AG09319 (cell line): ENCODE data around the gene FITM1.

Source experiments
- DNase-seq: peaks from one replicate; pipeline ENCODE4 v3.0.0-alpha.2; 2010; ENCODE audit warnings: low read depth; ENCODE audit errors: extremely low read depth
- TF ChIP-seq, protein P1 (sequence below): IDR thresholded peaks from 2 replicates; pipeline ENCODE4 v1.5.1; 2011; ENCODE audit warnings: low read depth, mild to moderate bottlenecking, inconsistent platforms, low read length, moderate library complexity

Gene FITM1

DNA sequence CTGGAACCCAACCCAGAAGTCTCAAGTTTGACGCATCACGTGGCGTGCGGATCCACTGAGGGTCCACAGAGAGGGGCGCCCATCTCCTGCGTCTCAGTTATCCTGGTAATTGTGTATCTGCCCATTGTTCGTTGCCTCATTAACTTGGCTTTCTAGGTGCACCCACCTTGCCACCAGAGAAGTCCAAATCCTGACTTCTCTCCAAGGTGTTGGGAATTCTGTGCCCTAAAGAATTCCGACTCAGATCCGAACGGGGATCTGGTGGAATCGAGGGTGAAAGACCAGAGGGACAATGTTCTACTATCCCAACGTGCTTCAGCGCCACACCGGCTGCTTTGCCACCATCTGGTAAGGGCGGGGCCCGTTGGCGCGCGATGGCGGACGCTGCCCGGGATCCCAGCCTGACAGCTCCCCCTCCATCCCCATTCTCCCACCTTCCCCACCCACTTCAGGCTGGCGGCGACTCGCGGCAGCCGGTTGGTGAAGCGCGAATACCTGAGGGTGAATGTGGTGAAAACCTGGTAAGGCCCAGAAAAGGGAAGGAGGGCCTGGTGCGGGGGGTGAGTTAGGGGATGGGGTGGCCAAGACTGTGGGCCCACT, 41.9 kb downstream of the FITM1 start:
- DNase-seq: no peak

DNA sequence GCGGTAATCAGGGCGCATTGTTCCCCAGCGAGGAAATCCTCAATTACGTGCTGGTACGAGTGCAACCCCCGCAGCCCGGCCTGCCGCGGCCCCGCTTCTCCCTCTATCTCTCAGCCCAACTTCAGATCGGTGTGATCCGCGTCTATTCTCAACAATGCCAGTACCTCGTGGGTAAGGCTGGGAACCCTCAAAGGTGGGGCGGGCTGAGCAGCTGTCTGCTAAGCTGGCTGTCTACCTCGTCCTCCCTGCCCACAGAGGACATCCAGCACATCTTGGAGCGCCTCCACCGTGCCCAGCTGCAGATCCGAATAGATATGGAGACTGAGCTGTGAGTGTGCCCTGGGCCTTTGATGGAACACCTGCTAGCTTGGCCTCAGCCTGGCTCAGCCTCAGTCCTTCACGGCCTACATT, 42.4 kb downstream of the FITM1 start:
- TF ChIP-seq, protein P1, sequence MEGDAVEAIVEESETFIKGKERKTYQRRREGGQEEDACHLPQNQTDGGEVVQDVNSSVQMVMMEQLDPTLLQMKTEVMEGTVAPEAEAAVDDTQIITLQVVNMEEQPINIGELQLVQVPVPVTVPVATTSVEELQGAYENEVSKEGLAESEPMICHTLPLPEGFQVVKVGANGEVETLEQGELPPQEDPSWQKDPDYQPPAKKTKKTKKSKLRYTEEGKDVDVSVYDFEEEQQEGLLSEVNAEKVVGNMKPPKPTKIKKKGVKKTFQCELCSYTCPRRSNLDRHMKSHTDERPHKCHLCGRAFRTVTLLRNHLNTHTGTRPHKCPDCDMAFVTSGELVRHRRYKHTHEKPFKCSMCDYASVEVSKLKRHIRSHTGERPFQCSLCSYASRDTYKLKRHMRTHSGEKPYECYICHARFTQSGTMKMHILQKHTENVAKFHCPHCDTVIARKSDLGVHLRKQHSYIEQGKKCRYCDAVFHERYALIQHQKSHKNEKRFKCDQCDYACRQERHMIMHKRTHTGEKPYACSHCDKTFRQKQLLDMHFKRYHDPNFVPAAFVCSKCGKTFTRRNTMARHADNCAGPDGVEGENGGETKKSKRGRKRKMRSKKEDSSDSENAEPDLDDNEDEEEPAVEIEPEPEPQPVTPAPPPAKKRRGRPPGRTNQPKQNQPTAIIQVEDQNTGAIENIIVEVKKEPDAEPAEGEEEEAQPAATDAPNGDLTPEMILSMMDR: no peak
- no peak for DNase-seq

More for the DNA sequence above, 41.9 kb downstream of the FITM1 start:
- TF ChIP-seq, protein P1: no peak

DNA sequence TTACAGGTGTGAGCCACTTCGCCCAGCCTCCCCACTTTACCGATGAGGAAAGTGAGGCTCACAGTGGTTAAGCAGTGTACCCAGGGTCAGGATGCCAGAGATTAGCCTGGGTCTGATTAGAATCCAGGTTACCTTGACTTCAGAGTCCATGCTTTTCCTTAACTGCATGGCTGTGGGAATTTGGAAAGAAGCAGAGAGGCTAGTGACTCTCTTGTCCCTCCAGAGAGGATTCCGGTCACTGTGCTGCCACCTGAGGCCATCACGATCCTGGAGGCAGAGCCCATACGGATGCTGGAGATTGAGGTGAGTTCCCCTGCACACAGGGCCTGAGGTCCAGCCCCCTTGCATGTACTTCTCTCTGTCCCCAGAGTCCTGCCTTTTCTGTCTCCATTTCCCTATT, 46.1 kb downstream of the FITM1 start:
- TF ChIP-seq, protein P1: no peak
- DNase-seq: no peak

DNA sequence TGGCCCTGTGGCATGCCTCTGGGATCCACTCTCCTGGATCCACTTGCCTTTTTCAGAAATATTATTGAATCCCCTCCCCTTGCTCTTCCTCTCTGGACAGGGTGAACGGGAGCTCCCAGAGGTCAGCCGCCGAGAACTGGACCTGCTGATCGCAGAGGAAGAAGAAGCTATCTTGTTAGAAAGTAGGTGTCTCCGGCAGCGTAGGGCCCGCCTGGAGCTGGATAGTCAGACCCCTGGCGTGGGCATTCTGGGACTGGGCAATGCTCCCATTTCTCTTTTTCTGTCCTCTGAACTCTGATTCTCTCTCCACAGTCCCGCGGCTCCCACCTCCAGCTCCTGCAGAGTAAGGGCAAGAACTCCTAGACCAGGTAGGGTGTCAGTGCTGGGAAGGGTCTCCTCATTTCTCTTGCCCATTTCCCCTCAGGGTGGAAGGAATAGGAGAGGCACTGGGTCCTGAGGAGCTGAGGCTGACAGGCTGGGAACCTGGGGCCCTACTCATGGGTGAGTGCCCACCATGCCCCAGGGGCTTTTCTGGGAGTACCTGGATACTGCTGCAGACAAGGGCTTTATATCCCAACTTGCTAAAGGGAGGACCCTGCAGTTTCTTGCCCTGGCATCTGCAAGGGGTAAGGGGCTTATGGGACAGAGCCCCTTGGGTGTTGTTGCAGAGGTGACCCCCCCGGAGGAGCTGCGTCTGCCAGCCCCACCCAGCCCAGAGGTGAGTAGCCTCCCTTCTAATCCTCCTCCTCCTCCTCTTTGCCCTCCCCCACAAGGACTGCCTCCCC, 46.8 kb downstream of the FITM1 start:
- TF ChIP-seq, protein P1: no peak
- DNase-seq: no peak

DNA sequence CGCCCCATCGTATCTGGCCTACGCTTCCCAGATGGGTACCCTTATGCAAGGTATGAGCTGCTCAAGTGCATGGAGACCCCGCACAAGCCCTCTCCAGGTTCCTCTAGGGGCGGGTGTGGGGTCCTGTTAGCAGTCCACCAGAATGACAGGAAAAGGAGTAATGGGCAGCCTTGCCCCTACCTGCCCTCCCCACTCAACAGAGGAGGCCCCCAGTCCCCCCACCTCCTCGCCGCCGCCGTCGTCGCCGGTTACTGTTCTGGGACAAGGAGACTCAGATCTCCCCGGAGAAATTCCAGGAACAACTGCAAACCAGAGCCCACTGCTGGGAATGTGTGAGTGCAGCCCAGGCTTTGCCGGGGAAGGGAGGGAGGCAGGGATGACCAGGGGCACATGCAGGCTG, 47.4 kb downstream of the FITM1 start:
- TF ChIP-seq, protein P1: no peak
- DNase-seq: no peak

DNA sequence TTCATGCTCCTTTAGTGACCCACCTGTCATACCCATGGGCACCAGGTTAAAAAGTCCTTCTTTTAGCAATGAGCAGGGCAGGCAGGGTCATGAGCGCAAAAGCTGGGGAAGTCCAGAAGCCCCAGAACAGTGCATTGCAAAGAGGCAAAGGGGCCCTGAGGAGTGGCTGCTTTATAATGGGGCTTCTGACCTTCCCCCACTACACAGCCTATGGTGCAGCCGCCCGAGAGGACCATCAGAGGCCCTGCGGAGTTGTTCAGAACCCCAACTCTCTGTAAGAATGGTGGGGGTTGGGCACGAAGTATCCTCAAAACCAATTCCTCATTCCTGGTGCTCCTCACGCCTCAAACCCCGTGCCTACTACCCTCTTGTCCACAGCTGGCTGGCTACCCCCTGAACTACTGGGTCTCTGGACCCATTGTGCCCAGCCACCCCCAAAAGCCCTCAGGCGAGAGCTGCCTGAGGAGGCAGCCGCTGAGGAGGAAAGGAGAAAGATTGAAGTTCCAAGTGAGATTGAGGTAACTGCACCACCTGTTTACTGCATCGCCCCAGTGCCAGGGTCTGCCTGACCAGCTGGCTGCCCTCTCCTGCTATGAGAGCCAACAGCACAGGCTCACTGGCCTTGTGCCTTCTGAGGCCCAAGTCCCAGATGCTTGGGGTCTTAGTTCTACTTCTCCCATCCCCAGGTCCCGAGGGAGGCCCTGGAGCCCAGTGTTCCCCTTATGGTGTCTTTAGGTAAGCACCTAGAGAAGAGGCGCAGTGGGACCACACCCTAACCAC, 48.1 kb downstream of the FITM1 start:
- TF ChIP-seq, protein P1: no peak
- no peak for DNase-seq
